GM21367 (cell line): ENCODE data around the gene SYNGR2.
A peak's percentile ranks its signal among the peaks of the same experiment; 100 is the strongest.
"Not testable (repeated sequence)": the region's sequence is repeated elsewhere in the genome, so short reads cannot be mapped to it uniquely, and the experiment has no call there.

Experiments
- ATAC-seq: cut with Tn5 transposase; IDR thresholded peaks from one replicate; pipeline ENCODE4 v1.9.1; 2021; ENCODE audit not compliant: unreplicated experiment

The SYNGR2 gene

DNA sequence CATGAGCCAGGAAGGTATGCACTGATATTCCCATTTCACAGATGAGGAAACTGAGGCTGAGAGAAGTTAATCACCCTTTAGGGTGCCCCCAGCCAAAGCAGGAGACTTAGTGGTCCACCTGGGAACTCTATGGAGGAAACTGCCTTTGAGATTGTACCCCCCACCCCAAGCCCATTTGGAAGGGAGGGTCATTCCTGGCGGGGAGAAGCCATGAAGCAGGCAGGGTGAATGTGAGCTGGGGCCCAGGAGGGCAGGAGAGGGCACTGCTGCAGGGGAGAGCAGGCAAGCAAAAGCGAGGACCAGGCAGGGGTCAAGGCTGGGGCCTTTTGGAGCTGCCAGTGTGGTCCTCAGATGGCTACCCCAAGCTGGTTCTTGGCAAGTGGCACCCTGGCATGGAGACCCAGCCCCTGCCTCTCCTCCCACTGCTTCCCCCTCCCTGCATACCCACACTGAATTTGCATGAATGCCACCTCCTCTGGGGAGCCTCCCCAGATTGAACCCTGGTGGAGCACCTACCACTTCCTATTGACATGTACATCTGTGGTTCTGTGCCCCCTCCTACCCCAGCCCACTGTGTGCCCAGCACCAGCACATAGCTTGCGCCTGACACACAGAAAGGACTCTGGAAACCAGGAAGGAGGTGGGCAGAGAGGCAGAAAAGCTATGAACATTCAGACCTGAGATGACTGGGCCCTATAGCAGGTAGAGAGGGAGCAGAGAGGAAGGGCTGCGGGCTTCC is 38.9 kb upstream of the SYNGR2 start:
- ATAC-seq: no peak

DNA sequence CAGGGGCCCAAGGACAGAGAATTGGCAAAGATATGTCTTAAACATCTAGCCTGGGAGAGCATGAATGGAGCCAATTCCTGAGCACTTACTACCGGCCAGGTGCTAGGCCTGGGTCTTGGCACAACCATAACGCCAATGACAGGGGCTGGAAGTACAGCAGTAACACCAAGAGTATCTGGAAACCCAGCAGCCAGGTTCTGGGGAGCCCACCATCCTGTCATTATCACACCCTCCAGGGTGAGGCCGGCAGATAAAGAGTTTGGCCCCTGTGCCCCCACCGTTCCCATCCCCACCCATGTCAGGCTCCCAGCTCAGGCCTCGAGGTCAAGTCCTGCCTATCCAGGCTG is 38.3 kb upstream of the SYNGR2 start:
- no peak for ATAC-seq

DNA sequence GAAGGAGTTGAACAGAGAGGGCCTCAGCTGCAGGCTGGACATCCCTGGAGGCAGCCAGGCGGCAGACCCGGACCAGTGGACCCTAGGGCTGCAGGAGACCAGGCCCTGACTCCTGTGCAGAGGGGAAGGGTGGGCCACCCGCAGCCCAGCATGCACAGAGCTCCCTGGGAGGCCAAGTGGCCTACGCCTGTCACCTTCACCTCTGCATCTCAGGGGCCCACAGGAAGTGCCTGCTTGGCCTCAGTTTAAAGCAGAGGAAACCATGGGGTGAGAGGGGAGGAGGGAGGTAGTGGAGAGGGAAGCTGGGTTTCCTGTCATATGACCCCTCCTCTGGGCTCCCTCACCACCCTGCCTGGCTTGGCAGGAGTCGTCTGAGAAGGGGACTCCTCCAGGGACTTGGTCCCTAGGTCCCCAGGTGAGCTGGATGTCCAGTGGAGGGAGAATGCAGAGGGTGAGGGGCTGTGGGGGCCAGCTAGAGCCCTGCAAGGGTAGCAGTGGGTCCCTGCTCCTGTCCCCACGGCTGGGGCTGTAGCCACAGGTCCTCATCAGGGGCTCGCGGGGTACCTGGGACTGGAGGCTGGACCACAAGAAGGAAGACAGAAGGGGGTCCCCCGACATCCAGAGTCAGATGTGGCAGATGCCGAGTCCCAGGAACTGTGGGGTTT is 37.8 kb upstream of the SYNGR2 start, which contains the start of gene TMC8:
Gene TMC8 (plus strand): TSS at position 335 of the 665 bp plus-strand sequence. CDS start 818 bp downstream, outside the sequence.
- ATAC-seq: no peak

DNA sequence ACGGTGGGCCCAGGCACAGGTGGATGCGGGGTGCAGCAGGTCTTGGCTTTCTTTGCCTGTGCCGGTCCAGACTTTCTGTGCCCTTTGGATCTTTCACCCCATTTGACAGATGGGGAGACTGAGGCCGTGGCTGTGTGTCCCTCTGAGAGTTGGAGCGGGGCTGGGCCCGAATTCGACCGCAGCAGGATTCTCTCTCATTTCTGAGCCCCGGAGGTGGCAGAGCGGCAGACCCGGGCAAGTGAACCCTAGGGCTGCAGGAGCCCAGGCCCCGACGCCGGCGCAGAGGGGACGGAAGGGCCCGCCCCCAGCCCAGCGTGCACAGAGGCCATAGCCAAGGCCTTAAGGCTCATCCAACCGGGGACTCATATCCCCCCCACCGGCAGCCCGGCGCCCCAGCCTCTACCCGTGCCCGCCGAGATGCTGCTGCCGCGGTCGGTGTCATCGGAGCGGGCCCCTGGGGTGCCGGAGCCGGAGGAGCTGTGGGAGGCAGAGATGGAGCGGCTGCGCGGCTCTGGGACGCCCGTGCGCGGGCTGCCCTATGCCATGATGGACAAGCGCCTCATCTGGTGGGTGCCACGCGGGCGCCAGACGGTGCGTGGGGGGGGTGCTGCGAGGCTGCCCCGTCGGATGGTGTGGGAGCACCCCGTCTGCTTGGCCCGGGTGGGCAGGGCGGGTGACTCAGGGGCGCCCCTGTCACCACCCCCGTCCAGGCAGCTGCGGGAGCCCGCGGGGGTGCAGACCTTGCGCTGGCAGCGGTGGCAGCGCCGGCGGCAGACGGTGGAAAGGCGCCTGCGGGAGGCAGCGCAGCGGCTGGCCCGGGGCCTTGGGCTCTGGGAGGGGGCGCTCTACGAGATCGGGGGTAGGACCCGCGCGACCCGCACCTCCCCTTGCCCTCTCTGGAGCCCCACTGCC is 37.0 kb upstream of the SYNGR2 start:
- ATAC-seq: no peak

DNA sequence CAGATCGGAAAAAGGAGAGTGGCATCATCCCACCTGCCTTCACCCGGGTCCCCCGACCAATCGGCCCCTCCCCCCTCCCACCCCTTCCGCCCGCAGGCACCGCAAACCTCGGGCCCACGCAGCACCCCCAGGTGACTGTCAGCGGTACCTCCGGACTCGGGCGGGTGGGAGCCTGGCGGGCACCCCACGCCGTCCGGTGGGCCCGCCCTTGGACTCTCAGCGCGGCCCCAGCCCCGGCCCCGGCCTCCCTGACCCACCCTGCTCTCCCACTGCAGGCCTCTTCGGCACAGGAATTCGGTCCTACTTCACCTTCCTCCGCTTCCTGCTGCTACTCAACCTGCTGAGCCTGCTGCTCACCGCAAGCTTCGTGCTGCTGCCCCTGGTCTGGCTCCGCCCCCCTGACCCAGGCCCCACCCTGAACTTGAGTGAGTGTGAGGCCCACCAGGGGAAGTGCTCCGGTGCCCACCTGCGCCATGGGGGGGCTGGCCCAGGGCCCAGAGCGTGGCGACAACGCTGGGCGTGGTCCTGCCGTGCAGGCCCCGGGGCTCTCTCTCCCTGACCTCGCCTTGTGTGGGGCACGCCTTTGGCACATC is 36.2 kb upstream of the SYNGR2 start:
- ATAC-seq: no peak

DNA sequence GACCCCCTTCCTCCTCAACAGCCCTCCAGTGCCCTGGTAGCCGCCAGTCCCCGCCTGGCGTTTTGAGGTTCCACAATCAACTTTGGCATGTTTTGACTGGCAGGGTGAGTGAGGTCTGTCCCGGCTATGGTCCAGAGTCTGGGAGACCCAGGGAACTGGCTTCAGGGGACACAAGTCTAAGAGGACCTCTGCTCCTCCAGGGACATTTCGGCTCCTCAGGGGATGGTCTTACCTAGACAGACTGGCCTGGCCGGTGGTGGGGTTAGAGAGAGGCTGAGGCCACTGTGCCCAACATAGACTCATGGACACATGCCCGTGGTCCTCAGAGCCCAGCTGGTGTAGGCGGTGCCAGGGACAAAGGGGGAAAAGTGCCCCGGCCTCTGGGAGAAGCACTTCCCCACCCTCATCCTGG is 35.6 kb upstream of the SYNGR2 start:
- ATAC-seq: no peak

DNA sequence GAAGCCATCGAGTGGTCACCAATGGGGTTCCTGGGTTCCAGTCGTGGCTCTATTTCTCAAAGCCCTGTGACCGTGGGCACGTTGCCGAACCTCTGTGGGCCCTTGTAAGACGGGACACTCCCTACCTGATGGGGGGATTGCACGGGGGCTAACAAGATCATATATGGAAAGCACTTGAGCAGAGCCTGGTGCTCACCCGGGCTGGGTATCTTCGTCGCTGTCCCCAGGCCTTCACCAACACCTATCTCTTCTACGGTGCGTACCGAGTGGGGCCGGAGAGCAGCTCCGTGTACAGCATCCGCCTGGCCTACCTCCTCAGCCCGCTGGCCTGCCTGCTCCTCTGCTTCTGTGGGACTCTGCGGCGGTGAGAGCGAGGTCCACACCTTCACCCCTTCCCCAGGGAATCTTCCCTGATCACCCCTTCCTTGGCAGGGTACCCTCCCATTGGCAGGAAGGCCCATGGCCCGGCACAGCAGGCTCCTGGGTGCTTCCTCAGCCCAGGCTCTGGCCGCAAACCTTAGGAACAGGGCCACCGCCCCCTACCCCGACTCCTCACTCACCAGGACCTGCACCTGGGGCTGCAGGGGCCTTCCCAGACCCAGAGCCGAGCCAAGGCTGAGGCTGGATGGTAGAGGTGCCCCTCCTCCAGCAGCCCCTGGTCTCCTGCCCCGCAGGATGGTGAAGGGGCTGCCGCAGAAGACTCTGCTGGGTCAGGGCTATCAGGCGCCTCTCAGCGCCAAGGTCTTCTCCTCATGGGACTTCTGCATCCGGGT is 35.0 kb upstream of the SYNGR2 start:
- ATAC-seq: no peak

DNA sequence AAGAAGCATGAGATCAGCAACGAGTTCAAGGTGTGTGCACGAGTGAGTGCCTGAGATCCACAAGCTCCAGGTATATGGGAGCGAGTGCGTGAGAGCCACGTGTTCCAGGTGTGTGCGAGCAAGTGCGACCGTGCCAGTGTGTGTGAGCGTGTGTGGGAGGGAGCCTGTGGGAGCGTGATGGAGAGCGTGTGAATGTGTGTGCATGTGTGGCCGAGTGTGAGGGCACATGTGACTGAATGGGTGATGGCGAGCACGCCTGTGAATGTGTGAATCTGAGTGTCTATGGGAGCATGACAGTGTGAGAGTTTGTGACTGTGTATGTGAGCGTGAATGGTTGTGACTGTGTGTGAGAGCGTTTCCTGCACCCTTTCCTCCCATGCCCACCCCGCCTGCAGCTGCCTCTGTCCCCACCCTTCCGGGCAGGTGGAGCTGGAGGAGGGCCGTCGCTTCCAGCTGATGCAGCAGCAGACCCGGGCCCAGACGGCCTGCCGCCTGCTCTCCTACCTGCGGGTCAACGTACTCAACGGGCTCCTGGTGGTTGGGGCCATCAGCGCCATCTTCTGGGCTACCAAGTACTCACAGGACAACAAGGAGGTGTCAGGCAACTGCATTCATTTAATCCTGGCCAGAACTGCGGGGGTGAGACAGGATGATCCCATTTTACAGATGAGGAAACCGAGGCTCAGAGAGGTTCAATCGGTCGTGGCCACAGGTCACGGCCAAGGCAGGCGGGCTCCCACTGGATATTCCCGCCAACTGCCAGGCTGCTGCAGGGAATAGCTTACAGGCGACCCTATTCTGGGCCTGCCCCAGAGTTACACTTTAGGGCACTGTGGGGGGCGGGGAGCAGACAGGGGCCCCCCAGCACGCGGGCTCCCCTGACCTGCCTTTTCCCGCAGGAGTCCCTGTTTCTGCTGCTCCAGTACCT is 34.1 kb upstream of the SYNGR2 start:
- ATAC-seq: no peak

DNA sequence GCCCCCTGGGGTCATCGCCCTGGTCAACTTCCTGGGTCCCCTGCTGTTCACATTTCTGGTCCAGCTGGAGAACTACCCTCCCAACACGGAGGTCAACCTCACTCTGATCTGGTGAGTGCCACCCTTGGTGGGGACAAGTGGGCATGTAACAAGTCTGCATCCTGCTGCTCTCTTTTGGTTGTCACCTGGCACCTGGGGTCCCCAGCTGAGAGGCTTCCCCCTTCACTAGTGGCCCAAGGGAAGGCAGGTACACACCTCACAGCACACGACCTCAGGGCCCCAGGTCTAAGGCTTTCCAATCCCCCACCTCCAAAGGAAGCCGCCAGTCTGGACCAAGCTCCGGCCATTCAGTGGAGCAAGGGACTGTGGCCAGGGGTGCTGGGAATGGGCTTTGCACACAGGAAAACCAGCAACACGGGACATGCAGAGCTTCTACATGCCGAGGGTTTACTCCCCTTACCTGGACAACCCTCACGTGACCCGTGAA is 33.4 kb upstream of the SYNGR2 start:
- no peak for ATAC-seq

DNA sequence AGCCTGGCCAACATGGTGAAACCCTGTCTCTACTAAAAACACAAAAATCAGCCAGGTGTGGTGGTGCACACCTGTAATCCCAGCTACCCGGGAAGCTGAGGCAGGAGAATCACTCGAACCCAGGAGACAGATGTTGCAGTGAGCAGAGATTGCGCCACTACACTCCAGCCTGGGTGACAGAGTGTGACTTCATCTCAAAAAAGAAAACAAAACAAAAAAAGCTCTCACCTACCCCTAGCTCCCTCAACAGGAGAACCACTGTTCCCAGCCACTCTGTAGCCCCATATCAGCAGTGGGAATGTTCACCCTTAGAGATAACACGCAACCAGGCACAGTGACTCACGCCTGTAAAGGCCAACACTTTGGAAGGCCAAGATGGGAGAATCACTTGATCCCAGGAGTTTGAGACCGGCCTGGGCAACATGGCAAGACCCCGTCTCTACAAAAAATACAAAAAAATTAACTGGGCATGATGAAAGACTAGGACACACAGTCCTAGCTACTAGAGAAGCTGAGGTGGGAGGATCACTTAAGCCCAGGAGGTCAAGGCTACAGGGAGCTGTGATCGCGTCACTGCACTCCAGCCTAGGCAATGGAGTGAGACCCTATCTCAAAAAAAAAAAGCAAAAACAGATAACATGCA is 32.4 kb upstream of the SYNGR2 start:
- ATAC-seq: no peak

DNA sequence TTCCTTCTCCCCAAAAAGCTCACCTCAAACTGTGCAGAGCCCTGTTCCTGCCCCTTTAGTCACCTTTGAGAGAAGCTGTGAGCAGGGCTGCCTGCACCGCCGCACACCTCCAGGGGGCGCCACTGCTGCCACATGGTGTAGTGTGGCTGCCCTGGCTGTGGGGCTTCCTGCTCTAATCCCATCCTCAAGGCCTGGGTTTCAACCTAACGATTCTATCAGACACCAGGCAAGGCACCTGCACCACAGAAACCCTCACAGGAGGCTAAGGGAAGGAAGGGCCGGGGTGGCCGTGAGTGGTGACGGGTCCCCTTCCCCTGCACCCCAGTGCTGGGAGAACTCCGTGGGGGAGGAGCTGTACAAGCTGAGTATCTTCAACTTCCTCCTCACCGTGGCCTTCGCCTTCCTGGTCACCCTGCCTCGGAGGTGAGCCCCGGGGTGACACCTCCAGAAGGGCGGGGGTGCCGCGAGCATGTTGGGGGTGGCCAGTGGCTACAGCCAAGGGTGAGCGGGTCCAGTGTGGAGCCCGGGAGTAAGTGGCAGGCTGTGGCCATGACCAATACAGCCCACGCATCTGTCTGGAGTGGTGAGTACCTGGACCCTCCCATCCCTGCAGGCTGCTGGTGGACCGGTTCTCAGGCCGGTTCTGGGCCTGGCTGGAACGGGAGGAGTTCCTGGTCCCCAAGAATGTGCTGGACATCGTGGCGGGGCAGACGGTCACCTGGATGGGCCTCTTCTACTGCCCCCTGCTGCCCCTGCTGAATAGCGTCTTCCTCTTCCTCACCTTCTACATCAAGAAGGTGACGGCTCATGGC is 30.8 kb upstream of the SYNGR2 start:
- no peak for ATAC-seq

DNA sequence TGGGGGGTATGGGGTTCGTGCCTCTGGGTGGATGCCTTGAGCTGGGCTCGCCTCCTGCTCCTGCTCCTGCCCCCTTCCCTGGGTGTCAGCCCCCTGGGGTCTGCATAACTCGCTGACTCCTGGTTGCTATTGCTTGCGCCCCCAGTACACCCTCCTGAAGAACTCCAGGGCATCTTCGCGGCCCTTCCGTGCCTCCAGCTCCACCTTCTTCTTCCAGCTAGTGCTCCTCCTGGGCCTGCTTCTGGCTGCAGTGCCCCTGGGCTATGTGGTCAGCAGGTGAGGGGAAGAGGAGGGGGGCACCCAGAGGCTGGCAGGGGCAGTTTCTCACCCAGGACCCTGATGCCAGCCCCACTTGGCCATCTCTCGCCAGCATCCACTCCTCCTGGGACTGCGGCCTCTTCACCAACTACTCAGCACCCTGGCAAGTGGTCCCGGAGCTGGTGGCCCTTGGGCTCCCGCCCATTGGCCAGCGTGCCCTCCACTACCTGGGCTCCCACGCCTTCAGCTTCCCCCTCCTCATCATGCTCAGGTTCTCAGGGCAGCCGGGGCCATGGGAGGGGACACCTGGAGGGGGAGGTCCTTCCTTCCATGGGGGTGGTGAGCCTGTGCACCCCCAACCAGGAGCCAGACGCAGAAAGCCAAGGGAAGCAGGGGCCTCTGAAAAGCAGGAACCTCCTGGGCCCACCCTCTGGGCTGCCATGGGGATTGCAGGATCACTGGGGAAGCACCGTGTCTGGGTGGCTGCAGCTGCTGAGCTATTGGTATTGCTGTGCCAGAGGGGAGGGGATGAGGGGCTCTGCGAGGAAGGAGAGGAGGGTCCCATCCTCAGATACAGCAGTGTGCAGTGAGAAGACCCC is 29.9 kb upstream of the SYNGR2 start:
- ATAC-seq: no peak

DNA sequence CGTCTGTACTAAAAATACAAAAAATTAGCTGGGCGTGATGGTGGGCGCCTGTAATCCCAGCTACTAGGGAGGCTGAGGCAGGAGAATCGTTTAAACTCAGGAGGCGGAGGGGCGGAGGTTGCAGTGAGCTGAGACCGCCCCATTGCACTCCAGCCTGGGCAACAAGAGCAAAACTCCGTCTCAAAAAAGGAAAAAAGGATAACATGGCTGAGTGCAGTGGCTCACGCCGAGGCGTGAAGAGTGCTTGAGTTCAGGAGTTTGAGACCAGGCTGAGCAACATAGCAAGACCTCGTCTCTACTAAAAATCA is 28.6 kb upstream of the SYNGR2 start:
- ATAC-seq: not testable (repeated sequence)

DNA sequence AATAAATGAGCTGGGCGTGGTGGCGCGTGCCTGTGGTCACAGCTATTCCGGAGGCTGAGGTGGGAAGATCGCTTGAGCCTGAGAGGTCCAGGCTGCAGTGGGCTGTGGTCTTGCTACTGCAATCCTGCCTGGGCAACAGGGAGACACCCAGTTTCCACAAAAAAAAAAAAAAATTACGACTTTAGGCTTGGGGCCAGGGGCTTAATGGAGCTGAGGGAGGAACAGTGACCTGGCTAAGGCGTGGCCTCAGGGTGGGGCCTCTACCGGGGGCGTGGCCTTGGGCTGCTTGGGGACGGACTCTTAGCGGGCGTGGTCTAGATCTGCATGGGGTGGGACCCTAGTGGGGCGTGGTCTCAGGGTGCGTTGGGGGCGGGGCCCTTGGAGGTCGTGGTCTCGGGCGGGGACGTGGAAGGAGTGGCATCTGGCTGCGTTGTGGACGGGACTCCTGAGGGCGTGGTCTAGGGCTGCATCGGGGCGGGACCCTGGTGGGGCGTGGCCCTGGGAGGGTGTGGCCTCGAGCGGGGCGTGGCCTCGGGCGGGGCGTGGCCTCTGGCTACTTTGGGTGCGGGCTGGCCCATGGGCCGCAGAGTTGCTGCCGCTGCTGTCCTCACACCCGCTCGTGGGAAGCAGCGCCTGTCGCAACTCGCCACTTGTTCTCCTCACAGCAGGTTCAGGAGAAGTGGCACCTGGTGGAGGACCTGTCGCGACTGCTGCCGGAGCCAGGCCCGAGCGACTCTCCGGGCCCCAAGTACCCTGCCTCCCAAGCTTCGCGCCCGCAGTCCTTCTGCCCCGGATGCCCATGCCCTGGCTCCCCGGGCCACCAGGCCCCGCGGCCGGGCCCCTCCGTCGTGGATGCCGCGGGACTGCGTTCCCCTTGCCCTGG is 28.0 kb upstream of the SYNGR2 start:
- peak; percentile 62 for ATAC-seq

DNA sequence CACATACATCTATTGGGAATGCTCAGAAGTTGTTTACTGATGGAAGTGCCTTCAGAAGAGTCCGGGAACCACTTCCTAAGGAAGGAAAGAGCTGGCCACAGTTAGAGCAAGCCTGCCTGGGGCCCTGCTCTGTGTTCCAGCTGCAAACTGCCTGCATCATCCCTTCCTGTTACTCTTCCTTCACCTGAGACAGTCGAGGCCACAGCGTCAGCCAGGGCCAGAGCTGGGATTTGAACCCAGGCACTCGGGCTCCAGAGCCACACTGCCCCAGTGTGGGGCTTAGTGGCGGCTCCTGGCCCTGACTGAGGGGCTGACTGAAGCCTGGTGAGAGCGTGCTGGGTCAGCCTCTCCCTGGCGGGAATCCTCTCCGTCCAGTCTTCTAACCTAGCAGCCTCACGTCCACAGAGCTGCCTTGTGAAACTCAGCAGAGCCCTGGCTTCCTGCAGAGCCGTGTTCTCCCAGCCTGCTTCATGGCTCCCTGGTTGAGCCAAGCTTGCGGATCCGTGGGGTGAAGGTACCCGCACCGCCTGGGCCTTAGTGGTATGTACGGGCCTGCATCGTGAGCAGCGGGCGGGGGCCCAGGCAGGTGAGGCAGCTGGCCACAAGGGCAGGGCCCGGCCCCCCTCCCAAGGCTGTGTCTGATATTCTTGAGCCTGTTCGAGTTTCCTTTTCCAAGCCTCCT is 26.8 kb upstream of the SYNGR2 start:
- no peak for ATAC-seq
